DOHH2 (cell line): ENCODE measurements around the gene CHPF2.

ENCODE experiments used
- H3F3A ChIP-seq: fragments of 200-600 bp; sonication (generic), shearing (Covaris generic); 2 replicates; pipeline ENCODE4 v1.6.0; 2016; ENCODE audit warnings: antibody characterized with exemption, mild to moderate bottlenecking; ENCODE audit not compliant: control insufficient read depth, insufficient read depth
- H3K27ac ChIP-seq: fragments of 200-600 bp; sonication (generic); 2 replicates; pipeline ENCODE4 v1.5.1; 2014; ENCODE audit warnings: low read depth, mild to moderate bottlenecking, low read length, moderate library complexity
- H3K27me3 ChIP-seq: fragments of 200-600 bp; sonication (generic); 2 replicates; pipeline ENCODE4 v1.6.1; 2014; ENCODE audit warnings: mild to moderate bottlenecking, low read length, mixed read lengths; ENCODE audit not compliant: control insufficient read depth
- H3K36me3 ChIP-seq: fragments of 200-600 bp; sonication (generic); 2 replicates; pipeline ENCODE4 v1.6.1; 2014; ENCODE audit warnings: mild to moderate bottlenecking, low read length, moderate library complexity, mixed read lengths; ENCODE audit not compliant: control insufficient read depth
- H3K4me1 ChIP-seq: fragments of 200-600 bp; sonication (generic); 2 replicates; pipeline ENCODE4 v1.6.1; 2014; ENCODE audit warnings: mild to moderate bottlenecking, low read length, mixed read lengths; ENCODE audit not compliant: control insufficient read depth
- H3K4me2 ChIP-seq: fragments of 200-600 bp; sonication (generic); 2 replicates; pipeline ENCODE4 v1.6.0; 2014; ENCODE audit warnings: mild to moderate bottlenecking, low read length, moderate library complexity
- H3K4me3 ChIP-seq: fragments of 200-600 bp; sonication (generic); 2 replicates; pipeline ENCODE4 v1.5.1; 2014; ENCODE audit warnings: mild to moderate bottlenecking, low read length, mixed read lengths
- H3K79me2 ChIP-seq: fragments of 200-600 bp; sonication (generic); 2 replicates; pipeline ENCODE4 v1.6.1; 2014; ENCODE audit warnings: mild to moderate bottlenecking, low read length, mixed read lengths; ENCODE audit not compliant: control insufficient read depth
- H3K9me2 ChIP-seq: fragments of 200-600 bp; sonication (generic); replicated peaks from 2 replicates; pipeline ENCODE4 v1.6.1; 2014; ENCODE audit warnings: mild to moderate bottlenecking, low read length, mixed read lengths; ENCODE audit not compliant: control insufficient read depth
- H3K9me3 ChIP-seq: fragments of 200-600 bp; sonication (generic); 2 replicates; pipeline ENCODE4 v1.6.1; 2014; ENCODE audit warnings: antibody characterized with exemption, low read length, mixed read lengths; ENCODE audit not compliant: control insufficient read depth, insufficient read depth
- H4K20me1 ChIP-seq: fragments of 200-600 bp; sonication (generic); 2 replicates; pipeline ENCODE4 v1.6.0; 2014; ENCODE audit warnings: low read depth, mild to moderate bottlenecking, antibody characterized with exemption, low read length, moderate library complexity; ENCODE audit not compliant: control insufficient read depth, insufficient read depth
- CTCF ChIP-seq: fragments of 200-600 bp; sonication (generic); IDR thresholded peaks from one replicate; pipeline ENCODE4 v1.5.1; 2014; ENCODE audit warnings: antibody characterized with exemption, mild to moderate bottlenecking, low read depth, low read length; ENCODE audit not compliant: poor library complexity, severe bottlenecking
- EZH2phosphoT487 ChIP-seq: fragments of 200-600 bp; sonication (generic); IDR thresholded peaks from 2 replicates; pipeline ENCODE4 v1.6.1; 2017; ENCODE audit warnings: borderline replicate concordance, mild to moderate bottlenecking, antibody characterized with exemption, low read length, moderate library complexity, mixed read lengths

CHPF2 gene

GRCh38 chr7:151193203-151193978, 38.9 kb upstream of the CHPF2 start:
- TF ChIP-seq EZH2phosphoT487 (no peak), CTCF (no peak)
- no peaks in the 10 kb centered on the region for H3K9me2 ChIP-seq
- H3K27ac ChIP-seq: no peak overlapping the region
- no peaks in the 10 kb centered on the region for H3K9me3 ChIP-seq
- peaks cover 35% of the 10 kb centered on the region for H3K27me3 ChIP-seq
- H3K4me2 ChIP-seq: no peak overlapping the region
- no peaks in the 10 kb centered on the region for H3K4me1 ChIP-seq
- no peaks in the 10 kb centered on the region for H3K79me2 ChIP-seq
- no peaks in the 10 kb centered on the region for H4K20me1 ChIP-seq
- no peaks in the 10 kb centered on the region for H3K36me3 ChIP-seq
- H3F3A ChIP-seq: no peaks in the 10 kb centered on the region
- H3K4me3 ChIP-seq: no peak overlapping the region

- TF ChIP-seq CTCF (no peak), EZH2phosphoT487 (no peak)
- Histone ChIP-seq H3K27me3 (peaks cover 29% of the 10 kb centered on the region), H3K4me3 (no peak overlapping the region), H3K27ac (no peak overlapping the region), H3K9me3 (no peaks in the 10 kb centered on the region), H3K9me2 (no peaks in the 10 kb centered on the region), H3F3A (no peaks in the 10 kb centered on the region), H3K4me2 (no peak overlapping the region), H3K36me3 (no peaks in the 10 kb centered on the region), H4K20me1 (no peaks in the 10 kb centered on the region), H3K79me2 (no peaks in the 10 kb centered on the region), H3K4me1 (no peaks in the 10 kb centered on the region)
Observed at GRCh38 chr7:151194188-151194587, 38.1 kb upstream of the CHPF2 start.

- H3F3A ChIP-seq: no peaks in the 10 kb centered on the region
- H3K4me3 ChIP-seq: no peak overlapping the region
- TF ChIP-seq EZH2phosphoT487: no peak
- no peak for TF ChIP-seq CTCF
- no peaks in the 10 kb centered on the region for H3K79me2 ChIP-seq
- peaks cover 13% of the 10 kb centered on the region for H3K27me3 ChIP-seq
- no peaks in the 10 kb centered on the region for H3K4me1 ChIP-seq
- H3K36me3 ChIP-seq: no peaks in the 10 kb centered on the region
- H3K4me2 ChIP-seq: no peak overlapping the region
- no peaks in the 10 kb centered on the region for H4K20me1 ChIP-seq
- no peak overlapping the region for H3K27ac ChIP-seq
- H3K9me3 ChIP-seq: no peaks in the 10 kb centered on the region
- H3K9me2 ChIP-seq: no peaks in the 10 kb centered on the region
Observed at GRCh38 chr7:151195616-151196450, 36.5 kb upstream of the CHPF2 start.
